Amniotic stem cell (primary cell): ENCODE data around the gene EML4.
"Not testable (repeated sequence)": the region's sequence is repeated elsewhere in the genome, so short reads cannot be mapped to it uniquely, and the experiment has no call there.

Source experiments
- DNase-seq: peaks from one replicate; lab custom pipeline; 2025; lab: John Stamatoyannopoulos, UW

Gene EML4

GRCh38 chr2:42169100-42169873 lies at the start of gene EML4:
EML4 (plus strand) TSS chr2:42169353; CDS start chr2:42169612, 259 bp downstream.
- DNase-seq, result peak; percentile 54

DNA sequence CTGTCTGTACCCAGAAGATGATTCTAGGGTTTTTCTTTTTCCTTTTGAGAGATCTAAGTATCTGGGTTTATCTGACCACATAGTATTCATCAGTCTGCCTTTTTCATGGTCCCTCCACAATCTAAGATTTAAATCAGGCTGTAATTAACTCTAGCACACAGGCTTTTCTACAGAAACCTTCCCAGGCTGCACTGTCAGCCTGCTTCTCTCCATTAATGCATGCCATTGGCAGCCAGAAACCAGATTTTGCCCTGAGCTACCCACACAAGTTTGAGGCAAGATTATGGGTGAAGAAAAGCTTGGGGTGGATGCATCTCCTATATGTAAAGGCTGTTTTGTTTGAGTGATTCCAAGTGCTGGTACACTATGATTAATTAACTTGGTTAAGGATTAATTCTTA lies 45.7 kb upstream of the EML4 start:
- DNase-seq, result no peak

DNA sequence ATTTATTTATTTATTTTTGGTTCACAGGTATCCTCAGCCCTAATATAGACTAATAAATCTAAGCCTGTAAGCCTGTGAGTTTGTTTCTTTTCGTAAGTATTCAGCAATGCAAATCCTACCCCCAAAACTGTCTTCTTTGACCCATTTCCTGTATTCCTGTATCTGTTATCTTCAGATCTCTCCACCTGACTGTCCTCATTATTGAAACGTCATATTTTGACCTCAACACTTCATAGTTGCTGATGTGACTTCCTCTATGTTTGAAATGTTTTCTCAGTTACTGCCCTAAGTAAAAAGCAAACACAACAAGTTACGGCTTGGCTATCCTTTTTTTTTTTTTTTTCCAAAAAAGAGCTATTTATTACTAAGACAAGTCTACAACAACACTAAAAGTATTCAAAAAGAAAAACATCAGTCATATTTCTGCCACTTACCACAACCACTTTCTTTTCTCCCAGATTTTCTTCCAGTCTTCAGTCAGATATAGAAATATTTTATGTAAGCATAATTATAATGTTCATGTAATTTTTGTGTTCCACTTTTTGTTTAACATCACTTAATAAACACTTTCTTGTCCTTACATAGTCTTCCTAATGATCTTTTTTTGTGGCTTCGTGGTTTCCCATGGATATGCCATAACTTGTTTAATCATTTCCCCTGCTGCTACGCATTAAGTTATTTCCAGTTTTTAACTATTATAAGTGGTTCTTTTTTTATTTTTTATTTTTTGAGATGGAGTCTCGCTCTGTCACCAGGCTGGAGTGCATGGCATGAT lies 45.0 kb upstream of the EML4 start:
- no peak for DNase-seq

DNA sequence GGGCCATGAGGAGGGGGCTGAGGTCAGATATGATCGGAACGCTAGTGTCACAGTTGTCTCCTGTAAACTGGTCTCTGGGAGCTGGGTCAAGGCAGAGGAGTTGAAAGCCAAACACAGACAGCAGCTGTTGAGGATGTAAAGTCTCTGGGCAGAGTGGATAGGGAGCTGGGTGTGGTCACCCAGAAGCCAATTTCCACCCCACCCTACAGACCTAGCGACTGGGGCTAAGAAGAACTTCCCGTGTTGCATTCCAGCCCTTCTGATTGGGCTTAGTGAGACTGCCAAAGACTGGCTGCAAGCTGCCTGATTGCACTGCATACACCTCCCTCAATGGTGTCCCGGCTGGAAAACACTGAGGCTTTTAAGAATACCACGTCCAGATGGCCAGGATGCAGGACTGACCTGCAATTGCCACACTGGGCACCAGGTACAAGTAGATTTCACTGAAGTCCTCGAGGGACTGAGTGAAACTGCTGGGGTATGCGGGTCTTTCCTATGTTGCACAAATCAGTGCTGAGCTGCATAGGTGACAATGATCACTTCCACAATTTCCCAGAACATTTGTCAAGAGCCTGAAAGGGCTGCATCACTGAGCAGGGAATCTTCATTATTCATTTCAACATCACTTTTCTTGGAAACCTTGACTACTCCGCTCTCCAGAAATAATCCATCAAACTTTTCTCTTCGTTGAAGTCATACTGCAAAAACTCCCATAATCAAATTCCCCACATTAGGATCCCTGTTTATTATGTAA lies 43.1 kb upstream of the EML4 start:
- DNase-seq, result no peak

GRCh38 chr2:42126873-42127272 lies 42.3 kb upstream of the EML4 start:
- DNase-seq, result not testable (repeated sequence)

GRCh38 chr2:42127425-42128424 lies 41.4 kb upstream of the EML4 start:
- no peak for DNase-seq

DNA sequence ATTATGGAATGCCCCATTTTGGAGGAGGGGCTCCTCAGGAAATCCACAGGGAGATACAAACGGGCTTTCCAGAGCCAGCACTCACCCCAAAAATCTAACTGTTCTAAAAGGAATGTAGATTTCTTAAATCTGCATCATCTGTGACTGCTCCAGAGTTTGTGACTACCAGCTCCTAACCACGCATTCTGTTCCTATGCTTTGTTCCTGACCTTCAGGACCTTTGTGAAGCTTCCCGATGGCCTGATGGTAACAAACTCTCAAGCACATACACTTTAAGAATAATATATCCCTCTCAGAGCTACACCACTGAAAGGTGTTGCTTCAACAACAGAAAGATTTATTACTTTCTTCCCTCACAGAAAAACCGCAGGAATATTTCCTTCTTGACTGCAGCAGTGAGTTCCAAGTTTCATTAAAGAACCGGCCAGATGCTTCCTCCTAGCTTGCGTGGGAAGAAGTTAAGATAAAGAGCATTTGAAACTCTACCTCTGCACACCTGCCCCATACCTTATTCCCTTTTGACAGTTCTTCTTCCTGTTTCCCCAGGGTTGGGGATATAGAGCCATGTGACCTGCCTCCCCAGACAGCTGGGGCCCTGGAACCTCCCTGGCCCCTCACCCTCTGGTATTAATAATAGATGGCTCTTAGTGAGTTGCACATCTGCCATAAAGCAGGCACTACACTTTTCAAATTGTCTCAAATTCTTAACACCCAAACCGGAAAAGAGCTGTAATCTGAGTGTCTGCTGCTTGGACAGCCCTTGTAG lies 40.2 kb upstream of the EML4 start:
- DNase-seq, result no peak

DNA sequence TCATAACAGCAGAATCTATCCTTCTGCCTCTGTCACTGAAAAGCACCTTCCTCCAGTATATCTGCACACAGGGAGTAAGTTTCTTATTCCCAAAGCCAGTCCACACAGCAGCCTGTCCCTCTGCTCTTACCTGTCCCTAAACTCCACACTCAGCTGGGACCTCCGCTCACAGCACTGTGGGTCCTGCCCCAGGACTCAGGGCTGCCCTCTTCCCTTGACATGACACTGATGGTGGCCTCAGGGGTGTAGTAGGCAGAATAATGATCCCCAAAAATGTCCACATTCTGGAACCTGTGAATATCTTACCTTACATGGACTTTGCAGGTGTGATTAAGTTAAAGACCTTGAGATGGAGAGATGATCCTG lies 39.7 kb upstream of the EML4 start:
- no peak for DNase-seq

DNA sequence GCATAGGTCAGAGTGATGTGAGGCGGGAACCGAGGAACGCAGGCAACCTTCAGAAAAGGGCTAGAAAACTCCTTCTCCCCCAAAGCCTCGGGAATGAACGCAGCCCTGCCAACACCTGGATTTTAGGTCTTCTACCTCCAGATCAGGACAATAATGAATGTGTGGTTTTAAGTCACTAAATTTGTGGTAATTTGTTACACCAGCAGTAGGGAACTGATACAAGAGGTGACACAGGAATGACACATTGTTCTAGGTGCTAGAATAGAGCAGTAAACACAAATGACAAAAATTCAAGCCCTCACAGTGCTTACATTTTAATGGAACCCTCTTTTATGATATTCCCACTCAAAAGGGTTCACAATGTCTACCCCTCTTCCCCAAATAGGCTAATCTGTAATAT lies 39.2 kb upstream of the EML4 start:
- no peak for DNase-seq

DNA sequence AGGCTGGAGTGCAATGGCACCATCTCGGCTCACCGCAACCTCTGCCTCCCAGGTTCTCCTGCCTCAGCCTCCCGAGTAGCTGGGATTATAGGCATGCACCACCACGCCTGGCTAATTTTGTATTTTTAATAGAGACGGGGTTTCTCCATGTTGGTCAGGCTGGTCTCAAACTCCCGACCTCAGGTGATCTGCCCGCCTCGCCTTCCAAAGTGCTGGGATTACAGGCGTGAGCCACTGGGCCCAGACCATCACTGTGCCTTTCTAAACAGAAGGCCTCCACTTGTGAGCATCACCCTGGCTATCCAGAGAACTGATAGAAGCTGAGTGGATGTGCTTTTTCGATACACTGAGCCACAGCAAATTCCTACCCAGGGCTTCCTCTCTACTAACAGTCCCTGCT lies 38.3 kb upstream of the EML4 start:
- not testable (repeated sequence) for DNase-seq

DNA sequence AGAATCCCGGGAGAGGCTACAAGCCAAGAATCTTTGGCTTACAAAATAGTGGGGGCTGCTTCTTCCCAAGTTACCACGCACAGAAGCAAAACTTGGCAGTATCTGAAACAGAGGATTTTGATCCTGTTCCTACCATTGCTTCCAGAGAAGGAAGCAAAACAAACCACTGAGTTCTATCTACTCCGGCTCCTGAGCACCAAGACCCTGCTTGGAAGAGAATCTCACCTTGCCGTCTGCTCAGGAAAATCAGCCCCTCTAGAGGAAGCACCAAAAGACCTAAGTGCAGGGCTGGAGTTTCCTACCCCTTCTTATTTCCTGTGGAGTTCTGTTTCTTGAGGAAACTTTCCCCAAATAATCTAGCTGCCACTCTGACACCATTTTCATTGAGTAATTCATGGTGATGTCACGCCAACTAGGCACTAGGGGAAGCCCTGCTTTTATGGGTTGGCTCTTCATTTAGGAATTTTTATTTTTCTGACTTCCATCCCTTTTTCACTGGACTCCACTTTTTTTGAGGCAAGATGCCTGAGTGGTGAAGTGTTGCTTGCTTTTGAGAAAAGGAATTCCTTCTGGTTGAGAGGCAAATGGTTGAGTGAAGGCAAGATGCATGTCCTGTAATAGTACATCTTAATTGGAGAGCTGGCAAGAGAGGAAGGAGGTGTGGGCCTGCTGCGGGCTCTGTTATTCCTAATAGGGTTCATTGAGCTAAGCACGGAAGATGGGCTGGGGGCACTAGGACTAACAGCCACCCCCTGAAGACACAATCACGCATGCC lies 36.8 kb upstream of the EML4 start:
- peak; percentile 84 for DNase-seq

DNA sequence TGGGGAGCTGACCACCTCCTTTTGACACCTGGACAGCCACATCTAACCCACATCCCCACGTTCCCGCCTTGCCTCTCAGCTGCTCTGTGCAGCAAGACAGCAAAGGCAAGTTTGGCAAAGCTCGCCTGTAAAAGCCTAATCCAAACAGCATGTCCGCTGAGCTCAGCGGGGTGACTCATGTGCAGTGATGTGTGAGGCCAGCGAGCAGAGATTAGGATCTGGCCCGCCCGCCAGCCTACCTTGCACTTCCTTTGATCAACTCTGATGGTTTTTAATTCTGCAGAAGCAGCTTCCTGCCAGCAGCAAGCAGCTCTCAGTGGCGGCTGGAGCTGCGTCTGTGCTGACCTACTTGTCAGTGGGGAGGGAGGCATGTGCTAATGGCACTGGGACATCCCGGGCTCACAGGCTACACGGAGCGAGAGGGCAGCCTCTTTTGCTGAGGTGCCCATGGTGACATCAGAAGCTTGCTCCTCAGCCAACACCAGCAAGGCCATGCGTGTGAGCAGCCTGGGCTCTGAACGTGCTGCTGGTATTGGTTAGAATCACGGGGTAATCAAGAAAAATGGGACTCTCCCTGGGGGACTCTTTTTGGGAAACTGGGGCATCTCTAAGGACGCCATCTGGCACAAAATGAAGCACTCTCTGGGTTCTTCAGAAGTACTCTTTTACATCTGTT lies 36.0 kb upstream of the EML4 start:
- DNase-seq, result peak; percentile 86

GRCh38 chr2:42133771-42134195 lies 35.4 kb upstream of the EML4 start:
- DNase-seq, result no peak

DNA sequence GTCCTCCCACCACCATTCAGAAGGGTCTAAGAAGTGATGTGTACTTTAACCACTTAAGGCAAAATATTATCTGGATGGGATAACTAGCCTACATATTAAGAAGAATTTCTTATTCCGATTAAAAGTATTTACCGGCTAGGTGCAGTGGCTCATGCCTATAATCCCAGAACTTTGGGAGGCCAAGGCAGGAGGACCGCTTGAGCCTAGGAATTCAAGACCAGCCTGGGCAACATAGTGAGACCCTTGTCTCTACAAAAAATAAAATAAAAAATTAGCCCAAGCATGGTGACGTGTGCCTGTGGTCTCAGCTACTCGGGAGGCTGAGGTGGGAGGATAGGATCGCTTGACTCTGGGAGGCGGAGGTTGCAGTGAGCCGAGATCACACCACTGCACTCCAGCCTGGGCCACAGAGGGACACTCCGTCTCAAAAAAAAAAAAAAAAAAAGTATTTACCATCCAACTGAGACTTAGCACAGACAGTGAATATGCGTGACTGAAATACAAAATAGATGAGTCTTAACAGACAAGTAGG lies 34.7 kb upstream of the EML4 start:
- DNase-seq, result not testable (repeated sequence)

- no peak for DNase-seq
These were observed 33.5 kb upstream of the EML4 start for GRCh38 chr2:42135381-42136312.

DNA sequence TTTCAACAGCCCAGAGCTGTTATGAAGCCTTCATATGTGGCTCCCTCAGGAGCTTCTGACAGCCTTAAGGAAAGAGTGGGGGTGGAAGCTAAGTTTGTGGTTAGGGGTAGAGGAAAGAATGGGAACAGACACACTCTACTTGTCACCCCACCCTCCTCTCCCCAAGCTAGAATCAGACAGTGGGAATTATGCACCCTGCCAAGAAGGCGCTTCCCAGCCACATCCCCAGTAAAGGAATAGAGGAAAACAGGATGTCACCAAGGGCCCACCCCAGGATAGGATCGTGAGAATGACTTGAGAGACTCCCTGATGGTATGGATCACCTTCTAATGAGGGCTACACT lies 32.4 kb upstream of the EML4 start:
- DNase-seq, result no peak

- DNase-seq, result no peak
These were observed 31.9 kb upstream of the EML4 start for GRCh38 chr2:42137125-42137841.
